ENCODE data around the gene ZNF280D.

ZNF280D gene

DNA sequence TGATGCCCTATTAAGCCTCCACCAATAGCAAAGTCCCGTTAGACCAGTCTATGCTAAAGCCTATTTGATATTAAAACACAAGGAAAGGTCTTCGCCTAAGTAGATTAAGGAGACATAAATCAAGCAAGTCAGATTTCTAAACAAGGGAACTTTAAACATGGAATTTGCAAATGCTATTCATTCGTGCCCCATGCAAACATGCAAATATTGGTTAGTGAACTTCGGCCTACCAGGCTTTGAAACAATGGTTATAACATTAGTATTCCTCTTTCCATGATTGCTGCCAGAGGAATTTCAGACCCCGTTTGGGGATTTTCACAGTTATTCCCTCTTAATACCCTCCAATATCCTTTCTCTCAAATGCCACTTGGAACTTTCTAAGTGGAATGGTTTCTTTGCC, 36.9 kb upstream of the ZNF280D start:
- no peak for TF ChIP-seq POLR2A (IDR thresholded peaks at IDR 0.05; ENCODE audit: low read depth, low read length)
- no peak for TF ChIP-seq POLR2AphosphoS5 (IDR thresholded peaks at IDR 0.05; ENCODE audit: low read depth, low read length)
- TF ChIP-seq PAX5 (IDR thresholded peaks at IDR 0.05; ENCODE audit: insufficient read depth, low read length, severe bottlenecking), result no peak
- TF ChIP-seq POU2F2 (IDR thresholded peaks at IDR 0.05; ENCODE audit: low read depth, low read length), result no peak
- no peak for TF ChIP-seq TAF1 (IDR thresholded peaks at IDR 0.05; ENCODE audit: low read depth, low read length)
- no peak for TF ChIP-seq SPI1 (IDR thresholded peaks at IDR 0.05; ENCODE audit: low read depth, low read length)
- DNase-seq (ENCODE audit: insufficient read length, low spot score), result no peak
- FAIRE-seq, result no peak

DNA sequence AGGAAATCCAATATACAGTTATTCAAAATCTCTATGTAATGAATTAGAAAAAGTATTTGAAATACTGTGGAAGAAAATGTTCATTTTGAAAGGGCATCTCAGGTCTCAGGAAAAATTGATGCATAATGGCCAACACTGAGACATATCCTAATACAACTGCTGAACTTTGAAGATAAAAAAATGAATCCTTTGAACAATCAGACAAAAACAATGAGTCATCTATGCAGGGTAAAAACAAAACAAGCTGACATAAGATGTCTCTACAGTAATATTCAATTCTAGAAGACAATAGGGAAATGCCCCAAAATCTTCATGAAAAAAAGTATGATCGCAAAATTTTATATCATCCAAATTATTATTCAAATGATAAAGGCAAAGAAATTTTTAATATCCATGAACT, 34.0 kb upstream of the ZNF280D start:
- FAIRE-seq, result no peak
- TF ChIP-seq POLR2AphosphoS5 (IDR thresholded peaks at IDR 0.05; ENCODE audit: low read depth, low read length) (no peak), PAX5 (IDR thresholded peaks at IDR 0.05; ENCODE audit: insufficient read depth, low read length, severe bottlenecking) (no peak), POLR2A (IDR thresholded peaks at IDR 0.05; ENCODE audit: low read depth, low read length) (no peak)
- DNase-seq (ENCODE audit: insufficient read length, low spot score), result no peak

GRCh38 chr15:56765251-56765650, 31.9 kb upstream of the ZNF280D start:
- FAIRE-seq, result no peak

GRCh38 chr15:56763141-56763895, 30.0 kb upstream of the ZNF280D start:
- TF ChIP-seq POLR2A (IDR thresholded peaks at IDR 0.05; ENCODE audit: low read depth, low read length), result no peak
- no peak for TF ChIP-seq PAX5 (IDR thresholded peaks at IDR 0.05; ENCODE audit: insufficient read depth, low read length, severe bottlenecking)
- TF ChIP-seq POLR2AphosphoS5 (IDR thresholded peaks at IDR 0.05; ENCODE audit: low read depth, low read length), result no peak
- TF ChIP-seq SPI1 (IDR thresholded peaks at IDR 0.05; ENCODE audit: low read depth, low read length), result no peak
- no peak for TF ChIP-seq TAF1 (IDR thresholded peaks at IDR 0.05; ENCODE audit: low read depth, low read length)
- TF ChIP-seq POU2F2 (IDR thresholded peaks at IDR 0.05; ENCODE audit: low read depth, low read length), result no peak
- no peak for FAIRE-seq
- no peak for DNase-seq (ENCODE audit: insufficient read length, low spot score)

More at GRCh38 chr15:56765251-56765650, 31.9 kb upstream of the ZNF280D start:
- no peak for DNase-seq (ENCODE audit: insufficient read length, low spot score)
- TF ChIP-seq POLR2A (IDR thresholded peaks at IDR 0.05; ENCODE audit: low read depth, low read length) (no peak), TAF1 (IDR thresholded peaks at IDR 0.05; ENCODE audit: low read depth, low read length) (no peak), POLR2AphosphoS5 (IDR thresholded peaks at IDR 0.05; ENCODE audit: low read depth, low read length) (no peak), POU2F2 (IDR thresholded peaks at IDR 0.05; ENCODE audit: low read depth, low read length) (no peak), SPI1 (IDR thresholded peaks at IDR 0.05; ENCODE audit: low read depth, low read length) (no peak), PAX5 (IDR thresholded peaks at IDR 0.05; ENCODE audit: insufficient read depth, low read length, severe bottlenecking) (no peak)

- FAIRE-seq (no peak), DNase-seq (ENCODE audit: insufficient read length, low spot score) (no peak)
- TF ChIP-seq POLR2A (IDR thresholded peaks at IDR 0.05; ENCODE audit: low read depth, low read length) (no peak), PAX5 (IDR thresholded peaks at IDR 0.05; ENCODE audit: insufficient read depth, low read length, severe bottlenecking) (no peak), POU2F2 (IDR thresholded peaks at IDR 0.05; ENCODE audit: low read depth, low read length) (no peak), SPI1 (IDR thresholded peaks at IDR 0.05; ENCODE audit: low read depth, low read length) (no peak), POLR2AphosphoS5 (IDR thresholded peaks at IDR 0.05; ENCODE audit: low read depth, low read length) (no peak), TAF1 (IDR thresholded peaks at IDR 0.05; ENCODE audit: low read depth, low read length) (no peak)
Observed at GRCh38 chr15:56760186-56760585, 26.9 kb upstream of the ZNF280D start.

DNA sequence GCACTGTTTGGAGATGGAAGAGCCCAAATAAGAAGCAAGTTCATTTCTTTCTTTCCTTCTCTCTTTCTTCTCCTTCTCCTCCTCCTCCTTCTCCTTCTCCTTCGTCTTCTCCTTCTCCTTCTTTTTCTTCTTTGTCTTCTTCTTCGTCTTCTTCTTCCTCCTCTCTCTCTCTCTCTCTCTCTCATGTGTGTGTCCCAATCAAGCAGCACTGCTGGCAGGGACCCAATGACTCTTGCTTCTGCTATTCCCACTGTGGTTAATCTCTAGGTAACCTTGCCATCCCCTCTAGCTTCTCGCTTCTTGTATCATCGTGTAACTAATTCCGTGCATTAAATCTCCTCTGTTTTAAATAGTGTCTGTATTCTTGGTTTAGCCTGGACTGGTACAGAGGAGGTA, 26.1 kb upstream of the ZNF280D start:
- TF ChIP-seq SPI1 (IDR thresholded peaks at IDR 0.05; ENCODE audit: low read depth, low read length), result no peak
- TF ChIP-seq TAF1 (IDR thresholded peaks at IDR 0.05; ENCODE audit: low read depth, low read length), result no peak
- TF ChIP-seq PAX5 (IDR thresholded peaks at IDR 0.05; ENCODE audit: insufficient read depth, low read length, severe bottlenecking), result no peak
- no peak for TF ChIP-seq POLR2AphosphoS5 (IDR thresholded peaks at IDR 0.05; ENCODE audit: low read depth, low read length)
- no peak for TF ChIP-seq POLR2A (IDR thresholded peaks at IDR 0.05; ENCODE audit: low read depth, low read length)
- TF ChIP-seq POU2F2 (IDR thresholded peaks at IDR 0.05; ENCODE audit: low read depth, low read length), result no peak
- DNase-seq (ENCODE audit: insufficient read length, low spot score), result no peak

GRCh38 chr15:56758770-56759449, 25.6 kb upstream of the ZNF280D start:
- DNase-seq (ENCODE audit: insufficient read length, low spot score) (no peak), FAIRE-seq (no peak)
- no peak for TF ChIP-seq TAF1 (IDR thresholded peaks at IDR 0.05; ENCODE audit: low read depth, low read length)
- TF ChIP-seq POLR2A (IDR thresholded peaks at IDR 0.05; ENCODE audit: low read depth, low read length), result no peak
- no peak for TF ChIP-seq POLR2AphosphoS5 (IDR thresholded peaks at IDR 0.05; ENCODE audit: low read depth, low read length)
- no peak for TF ChIP-seq PAX5 (IDR thresholded peaks at IDR 0.05; ENCODE audit: insufficient read depth, low read length, severe bottlenecking)
- no peak for TF ChIP-seq POU2F2 (IDR thresholded peaks at IDR 0.05; ENCODE audit: low read depth, low read length)
- TF ChIP-seq SPI1 (IDR thresholded peaks at IDR 0.05; ENCODE audit: low read depth, low read length), result no peak

More for the DNA sequence above, 26.1 kb upstream of the ZNF280D start:
- FAIRE-seq, result no peak

DNA sequence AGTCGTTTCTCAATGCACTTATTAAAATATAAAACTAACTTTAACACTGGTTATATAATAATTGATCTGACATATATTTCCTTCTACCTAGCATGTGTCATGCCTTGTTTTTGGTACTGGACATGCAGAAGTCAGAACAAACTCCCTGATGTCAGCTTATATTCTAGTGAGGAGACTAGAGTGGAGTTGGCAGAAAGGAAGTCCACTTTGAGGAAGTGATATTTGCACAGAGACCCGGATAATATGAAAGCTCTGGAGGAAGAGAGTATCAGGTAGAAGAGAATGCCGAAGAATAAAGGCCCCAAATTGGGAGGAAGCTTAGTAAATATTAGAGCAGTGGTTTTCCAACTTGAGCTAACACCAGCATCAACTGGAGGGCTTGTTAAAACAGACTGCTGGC, 24.6 kb upstream of the ZNF280D start:
- no peak for FAIRE-seq
- TF ChIP-seq PAX5 (IDR thresholded peaks at IDR 0.05; ENCODE audit: insufficient read depth, low read length, severe bottlenecking) (no peak), SPI1 (IDR thresholded peaks at IDR 0.05; ENCODE audit: low read depth, low read length) (peak; percentile 67), POLR2A (IDR thresholded peaks at IDR 0.05; ENCODE audit: low read depth, low read length) (no peak)

DNA sequence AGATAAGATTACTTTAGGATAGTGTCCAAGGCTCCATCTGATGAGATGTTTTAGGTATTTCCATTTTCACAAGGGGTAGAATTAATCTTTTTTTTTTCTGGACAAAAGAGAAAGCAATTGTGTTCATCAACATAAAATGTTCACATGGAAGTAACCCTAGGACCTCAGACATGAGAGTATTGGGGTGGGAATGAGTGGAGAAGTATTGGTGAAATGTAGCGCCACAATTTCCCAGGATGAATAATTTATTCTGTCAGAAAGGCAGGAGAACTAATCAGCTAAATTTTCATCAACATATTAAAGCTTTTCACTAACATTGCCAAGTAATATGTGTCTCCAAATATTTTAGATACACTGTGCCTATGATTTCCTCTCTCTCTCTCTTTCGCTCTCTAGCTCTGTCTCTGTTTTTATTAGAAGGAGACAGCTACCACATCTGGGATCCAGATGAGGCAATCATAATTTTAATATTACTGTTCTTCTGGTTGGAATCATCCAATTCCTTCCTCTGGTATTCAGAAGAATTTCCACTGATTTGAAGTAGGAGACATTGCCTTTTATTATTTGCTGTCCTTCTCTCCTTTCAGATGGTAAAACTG, 21.6 kb upstream of the ZNF280D start:
- FAIRE-seq, result no peak
- TF ChIP-seq SPI1 (IDR thresholded peaks at IDR 0.05; ENCODE audit: low read depth, low read length) (no peak), POLR2AphosphoS5 (IDR thresholded peaks at IDR 0.05; ENCODE audit: low read depth, low read length) (no peak), PAX5 (IDR thresholded peaks at IDR 0.05; ENCODE audit: insufficient read depth, low read length, severe bottlenecking) (no peak), TAF1 (IDR thresholded peaks at IDR 0.05; ENCODE audit: low read depth, low read length) (no peak), POU2F2 (IDR thresholded peaks at IDR 0.05; ENCODE audit: low read depth, low read length) (no peak), POLR2A (IDR thresholded peaks at IDR 0.05; ENCODE audit: low read depth, low read length) (no peak)
- DNase-seq (ENCODE audit: insufficient read length, low spot score), result no peak

More for the DNA sequence above, 24.6 kb upstream of the ZNF280D start:
- DNase-seq (ENCODE audit: insufficient read length, low spot score), result no peak
